Measurements from ENCODE around the gene PPP1R13L.

The PPP1R13L gene

DNA sequence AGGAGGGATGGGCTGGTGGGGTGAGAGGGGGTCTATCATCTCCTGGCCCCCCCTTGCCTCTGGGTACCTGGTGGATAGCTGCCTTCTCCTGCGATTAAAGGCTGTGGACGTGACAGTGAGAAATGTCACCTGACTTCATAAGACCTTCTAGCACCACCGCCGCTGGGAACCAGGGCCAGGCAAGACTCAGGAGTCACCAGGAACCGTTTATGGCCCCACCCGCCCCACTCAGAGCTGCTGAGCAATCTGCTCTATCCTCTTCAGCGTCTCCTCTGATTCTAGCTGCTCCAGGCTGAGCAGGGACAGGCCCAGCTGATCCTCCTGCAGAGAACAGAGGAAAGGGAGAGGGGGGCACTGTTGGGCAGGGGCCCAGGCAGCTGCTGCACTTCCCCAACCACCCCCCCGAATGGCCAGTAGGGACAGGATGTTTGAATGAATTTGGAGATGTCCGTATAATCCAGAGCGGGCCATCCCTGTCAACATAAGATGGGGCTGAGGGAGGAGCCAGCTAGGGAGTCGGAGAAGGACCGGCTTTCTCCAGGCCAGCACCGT lies 53.4 kb downstream of the PPP1R13L start:
- Histone ChIP-seq H3K27me3 (ENCODE audit: insufficient read depth, low read length) (no peaks in the 10 kb centered on the region), H3K4me3 (ENCODE audit: low read length) (no peak overlapping the region), H3K27ac (ENCODE audit: low read depth, low read length) (no peak overlapping the region), H3K4me1 (ENCODE audit: insufficient read depth, low read length) (no peaks in the 10 kb centered on the region), H3K36me3 (ENCODE audit: insufficient read depth, low read length) (peaks cover 71% of the 10 kb centered on the region), H3K9me3 (ENCODE audit: insufficient read depth, low read depth, low read length) (no peaks in the 10 kb centered on the region), H3K9ac (ENCODE audit: low read depth, low read length) (no peak overlapping the region)
- 94% methylated on average over 13 of the region's 13 CpGs for WGBS

DNA sequence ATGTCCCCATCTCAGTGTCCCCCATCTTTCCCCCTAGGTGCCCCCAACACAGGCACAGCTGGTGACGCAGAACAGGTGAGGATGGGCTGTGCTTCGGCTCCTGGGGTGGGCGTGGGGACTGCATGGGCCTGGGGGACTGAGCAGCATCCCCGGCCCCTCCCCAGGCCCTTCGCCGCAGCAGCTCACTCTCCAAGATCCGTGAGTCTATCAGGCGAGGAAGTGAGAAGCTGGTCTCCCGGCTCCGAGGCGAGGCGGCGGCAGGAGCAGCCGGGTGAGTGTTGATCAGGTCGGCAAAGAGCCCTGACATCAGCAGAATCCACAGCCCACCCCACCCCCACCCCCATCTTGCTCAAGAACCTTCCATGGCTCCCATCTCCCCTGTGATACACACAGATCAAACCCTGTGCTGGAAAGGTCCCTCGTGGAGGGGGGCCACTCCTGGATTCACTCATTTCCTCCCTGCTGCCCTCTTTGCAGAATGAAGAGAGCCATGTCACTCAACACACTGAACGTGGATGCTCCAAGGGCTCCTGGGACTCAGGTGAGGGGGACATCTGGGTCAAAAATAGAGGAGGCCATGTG lies 54.3 kb downstream of the PPP1R13L start:
- peaks cover 62% of the 10 kb centered on the region for H3K36me3 ChIP-seq (ENCODE audit: insufficient read depth, low read length)
- no peak overlapping the region for H3K9ac ChIP-seq (ENCODE audit: low read depth, low read length)
- H3K4me3 ChIP-seq (ENCODE audit: low read length): no peak overlapping the region
- H3K4me1 ChIP-seq (ENCODE audit: insufficient read depth, low read length): no peaks in the 10 kb centered on the region
- H3K27ac ChIP-seq (ENCODE audit: low read depth, low read length): no peak overlapping the region
- 93% methylated on average over 17 of the region's 17 CpGs for WGBS
- no peaks in the 10 kb centered on the region for H3K9me3 ChIP-seq (ENCODE audit: insufficient read depth, low read depth, low read length)
- H3K27me3 ChIP-seq (ENCODE audit: insufficient read depth, low read length): no peaks in the 10 kb centered on the region

DNA sequence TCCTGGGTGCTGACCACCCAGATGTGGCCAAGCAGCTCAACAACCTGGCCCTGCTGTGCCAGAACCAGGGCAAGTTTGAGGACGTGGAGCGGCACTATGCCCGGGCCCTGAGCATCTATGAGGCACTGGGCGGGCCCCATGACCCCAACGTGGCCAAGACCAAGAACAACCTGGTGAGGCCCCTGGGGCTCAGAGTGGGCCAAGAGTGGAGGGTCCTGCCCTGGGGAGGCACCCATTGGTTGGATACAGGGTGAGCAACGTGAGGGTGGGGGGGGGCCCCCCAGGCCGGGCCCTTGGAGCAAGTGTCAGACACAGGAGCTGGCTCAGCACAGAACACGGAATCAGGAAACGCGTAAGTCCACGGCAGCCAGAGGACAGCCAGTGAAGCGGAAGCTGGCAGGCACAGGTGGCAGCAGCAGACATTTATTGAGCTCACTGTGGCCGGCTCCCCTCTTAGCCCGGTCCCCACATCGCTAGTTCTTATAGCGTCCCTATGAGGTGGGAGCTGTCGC lies 55.4 kb downstream of the PPP1R13L start:
- Histone ChIP-seq H3K9me3 (ENCODE audit: insufficient read depth, low read depth, low read length) (no peaks in the 10 kb centered on the region), H3K36me3 (ENCODE audit: insufficient read depth, low read length) (peaks cover 51% of the 10 kb centered on the region), H3K9ac (ENCODE audit: low read depth, low read length) (no peak overlapping the region), H3K4me3 (ENCODE audit: low read length) (no peak overlapping the region), H3K27ac (ENCODE audit: low read depth, low read length) (no peak overlapping the region), H3K27me3 (ENCODE audit: insufficient read depth, low read length) (no peaks in the 10 kb centered on the region), H3K4me1 (ENCODE audit: insufficient read depth, low read length) (no peaks in the 10 kb centered on the region)
- 94% methylated on average over 17 of the region's 17 CpGs for WGBS

GRCh38 chr19:45349126-45349415 lies 55.8 kb downstream of the PPP1R13L start:
- peaks cover 47% of the 10 kb centered on the region for H3K36me3 ChIP-seq (ENCODE audit: insufficient read depth, low read length)
- no peak overlapping the region for H3K27ac ChIP-seq (ENCODE audit: low read depth, low read length)
- no peaks in the 10 kb centered on the region for H3K9me3 ChIP-seq (ENCODE audit: insufficient read depth, low read depth, low read length)
- 93% methylated on average over 3 of the region's 3 CpGs for WGBS
- no peak overlapping the region for H3K9ac ChIP-seq (ENCODE audit: low read depth, low read length)
- H3K4me3 ChIP-seq (ENCODE audit: low read length): no peak overlapping the region
- no peaks in the 10 kb centered on the region for H3K27me3 ChIP-seq (ENCODE audit: insufficient read depth, low read length)
- H3K4me1 ChIP-seq (ENCODE audit: insufficient read depth, low read length): no peaks in the 10 kb centered on the region

GRCh38 chr19:45348367-45349125 lies 56.3 kb downstream of the PPP1R13L start:
- 90% methylated on average over 23 of the region's 23 CpGs for WGBS

DNA sequence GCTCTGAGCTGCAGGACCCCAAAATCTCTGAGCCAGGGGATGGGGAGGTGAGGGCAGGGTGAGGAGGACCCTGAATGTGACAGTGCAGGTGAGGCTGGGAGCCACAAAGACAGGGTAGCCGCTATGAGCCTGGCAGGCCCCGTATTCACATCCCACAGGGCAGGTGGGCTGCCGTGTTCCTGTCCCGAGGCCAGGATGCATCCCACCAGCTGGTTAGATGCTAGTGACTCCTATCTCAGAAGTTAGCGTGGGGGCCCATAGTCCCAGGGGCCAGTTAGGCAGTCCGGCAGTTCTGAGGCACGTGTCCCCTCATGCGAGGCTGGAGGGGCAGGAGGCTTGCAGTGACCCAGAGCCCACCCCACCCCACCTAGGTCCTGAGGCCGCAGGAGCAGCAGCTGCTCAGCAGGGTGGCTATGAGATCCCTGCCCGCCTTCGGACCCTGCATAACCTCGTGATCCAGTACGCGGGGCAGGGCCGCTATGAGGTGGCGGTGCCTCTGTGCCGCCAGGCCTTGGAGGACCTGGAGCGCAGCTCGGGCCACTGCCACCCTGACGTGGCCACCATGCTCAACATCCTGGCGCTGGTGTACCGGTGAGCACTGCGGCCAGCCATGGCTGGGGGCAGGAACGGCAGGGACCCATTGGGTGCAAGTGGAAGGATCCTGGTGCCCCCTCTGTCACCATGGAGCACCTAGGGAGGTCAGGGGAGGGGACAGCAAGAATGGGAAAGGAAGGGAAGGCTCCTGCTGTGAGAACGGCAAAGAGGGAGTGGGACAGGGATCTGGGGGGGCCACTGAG lies 57.1 kb downstream of the PPP1R13L start:
- WGBS: 85% methylated on average over 25 of the region's 25 CpGs

More at GRCh38 chr19:45348367-45349125, 56.3 kb downstream of the PPP1R13L start:
- H3K36me3 ChIP-seq (ENCODE audit: insufficient read depth, low read length): peaks cover 42% of the 10 kb centered on the region
- H3K27me3 ChIP-seq (ENCODE audit: insufficient read depth, low read length): no peaks in the 10 kb centered on the region
- H3K4me3 ChIP-seq (ENCODE audit: low read length): no peak overlapping the region
- H3K27ac ChIP-seq (ENCODE audit: low read depth, low read length): no peak overlapping the region
- H3K9me3 ChIP-seq (ENCODE audit: insufficient read depth, low read depth, low read length): no peaks in the 10 kb centered on the region
- H3K4me1 ChIP-seq (ENCODE audit: insufficient read depth, low read length): no peaks in the 10 kb centered on the region
- H3K9ac ChIP-seq (ENCODE audit: low read depth, low read length): no peak overlapping the region

DNA sequence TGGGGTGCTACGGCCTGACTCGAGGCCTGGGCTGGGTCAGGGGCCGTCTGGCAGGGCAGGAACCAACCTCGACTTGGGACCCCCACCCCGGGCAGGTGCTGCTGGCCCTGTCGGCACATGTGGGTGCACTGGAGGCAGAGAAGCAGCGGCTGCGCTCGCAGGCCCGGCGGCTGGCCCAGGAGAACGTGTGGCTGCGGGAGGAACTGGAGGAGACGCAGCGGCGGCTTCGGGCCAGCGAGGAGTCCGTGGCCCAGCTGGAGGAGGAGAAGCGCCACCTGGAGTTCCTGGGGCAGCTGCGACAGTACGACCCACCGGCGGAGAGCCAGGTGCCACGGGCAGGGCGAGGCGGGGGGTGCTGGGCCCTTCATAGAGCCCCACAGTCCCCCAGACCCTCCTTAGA lies 58.4 kb downstream of the PPP1R13L start:
- Histone ChIP-seq H3K9me3 (ENCODE audit: insufficient read depth, low read depth, low read length) (no peaks in the 10 kb centered on the region), H3K27ac (ENCODE audit: low read depth, low read length) (no peak overlapping the region), H3K36me3 (ENCODE audit: insufficient read depth, low read length) (peaks cover 21% of the 10 kb centered on the region), H3K4me3 (ENCODE audit: low read length) (no peak overlapping the region), H3K4me1 (ENCODE audit: insufficient read depth, low read length) (no peaks in the 10 kb centered on the region), H3K9ac (ENCODE audit: low read depth, low read length) (no peak overlapping the region), H3K27me3 (ENCODE audit: insufficient read depth, low read length) (peaks cover 9% of the 10 kb centered on the region)
- WGBS: 60% methylated on average over 27 of the region's 27 CpGs

More for the DNA sequence above, 57.1 kb downstream of the PPP1R13L start:
- H3K4me1 ChIP-seq (ENCODE audit: insufficient read depth, low read length): no peaks in the 10 kb centered on the region
- H3K9me3 ChIP-seq (ENCODE audit: insufficient read depth, low read depth, low read length): no peaks in the 10 kb centered on the region
- no peak overlapping the region for H3K27ac ChIP-seq (ENCODE audit: low read depth, low read length)
- H3K27me3 ChIP-seq (ENCODE audit: insufficient read depth, low read length): no peaks in the 10 kb centered on the region; the same call in 1 of the 2 replicates
- no peak overlapping the region for H3K4me3 ChIP-seq (ENCODE audit: low read length)
- H3K9ac ChIP-seq (ENCODE audit: low read depth, low read length): no peak overlapping the region
- H3K36me3 ChIP-seq (ENCODE audit: insufficient read depth, low read length): peaks cover 34% of the 10 kb centered on the region

- Histone ChIP-seq H3K9me3 (ENCODE audit: insufficient read depth, low read depth, low read length) (no peaks in the 10 kb centered on the region), H3K4me1 (ENCODE audit: insufficient read depth, low read length) (no peaks in the 10 kb centered on the region), H3K27me3 (ENCODE audit: insufficient read depth, low read length) (peaks cover 17% of the 10 kb centered on the region), H3K4me3 (ENCODE audit: low read length) (no peak overlapping the region), H3K27ac (ENCODE audit: low read depth, low read length) (no peak overlapping the region), H3K36me3 (ENCODE audit: insufficient read depth, low read length) (peaks cover 11% of the 10 kb centered on the region), H3K9ac (ENCODE audit: low read depth, low read length) (no peak overlapping the region)
- 89% methylated on average over 15 of the region's 15 CpGs for WGBS
Measured at GRCh38 chr19:45345506-45345860, 59.4 kb downstream of the PPP1R13L start.

DNA sequence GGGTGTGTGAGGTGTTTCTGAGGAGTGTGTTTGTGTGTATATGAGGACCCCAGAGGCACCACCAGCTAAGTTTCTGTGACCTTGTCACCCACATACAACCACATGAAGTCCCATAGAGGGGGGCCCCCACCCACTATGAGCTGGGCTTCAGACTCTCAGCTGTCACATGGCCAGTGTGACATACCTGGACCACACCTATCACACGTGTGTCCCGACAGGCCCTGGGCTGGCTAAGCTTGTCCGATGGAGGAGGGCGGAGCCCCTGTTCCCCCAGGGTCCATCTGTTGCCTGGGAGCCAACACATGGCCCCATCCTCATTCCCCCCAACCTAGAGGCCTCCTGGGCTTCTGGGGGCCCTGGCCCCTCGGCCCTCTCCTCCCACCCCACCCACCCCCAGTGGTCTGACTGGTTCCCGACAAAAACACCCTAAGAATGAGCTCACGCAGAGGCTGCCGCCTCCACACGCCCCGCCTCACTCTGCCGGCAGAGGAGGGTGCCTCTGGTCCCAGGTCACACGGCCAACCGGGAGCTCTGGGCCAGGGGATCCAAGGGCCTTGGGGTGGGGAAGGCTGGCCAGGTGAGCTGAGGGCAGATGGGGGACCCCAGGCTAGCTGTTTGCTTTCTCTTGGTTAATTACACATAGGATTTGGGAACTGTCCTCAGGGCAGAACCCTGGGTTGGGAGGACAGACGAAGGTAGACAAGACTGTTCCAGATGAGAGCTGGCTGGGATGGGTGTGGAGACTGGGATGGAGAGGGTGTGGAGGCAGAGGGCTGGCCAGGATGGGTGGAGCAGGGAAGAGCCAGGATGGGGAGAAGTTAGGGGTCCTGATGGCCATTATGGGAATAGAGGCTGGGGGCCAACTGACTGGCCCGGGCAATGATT lies 60.0 kb downstream of the PPP1R13L start:
- Histone ChIP-seq H3K27ac (ENCODE audit: low read depth, low read length) (no peak overlapping the region), H3K4me1 (ENCODE audit: insufficient read depth, low read length) (no peaks in the 10 kb centered on the region), H3K4me3 (ENCODE audit: low read length) (no peak overlapping the region), H3K36me3 (ENCODE audit: insufficient read depth, low read length) (peaks cover 5% of the 10 kb centered on the region; the same call in 1 of the 2 replicates), H3K9ac (ENCODE audit: low read depth, low read length) (no peak overlapping the region; the same call in 1 of the 2 replicates), H3K9me3 (ENCODE audit: insufficient read depth, low read depth, low read length) (no peaks in the 10 kb centered on the region), H3K27me3 (ENCODE audit: insufficient read depth, low read length) (peaks cover 22% of the 10 kb centered on the region)
- 79% methylated on average over 15 of the region's 15 CpGs for WGBS

DNA sequence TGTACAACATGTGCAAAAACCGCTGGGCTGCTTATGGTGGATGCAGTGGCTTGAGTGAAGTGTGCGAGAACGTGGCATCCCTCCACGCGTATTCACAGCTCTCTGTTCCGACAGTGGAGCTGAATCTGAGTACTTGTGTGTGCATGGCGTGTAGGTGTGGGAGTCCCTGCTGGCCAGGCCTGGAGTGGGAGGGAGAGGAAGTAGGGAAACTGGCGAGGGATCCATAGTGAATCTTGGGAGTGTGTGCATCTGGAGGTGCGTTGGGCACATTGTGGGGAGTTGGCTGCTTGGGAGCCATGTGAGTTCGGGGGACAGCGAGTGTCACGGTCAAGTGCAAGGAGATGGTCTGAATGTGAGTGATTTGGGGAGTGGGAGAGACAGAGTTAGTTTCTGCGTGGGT lies 62.0 kb downstream of the PPP1R13L start:
- Histone ChIP-seq H3K9ac (ENCODE audit: low read depth, low read length) (no peak overlapping the region), H3K27ac (ENCODE audit: low read depth, low read length) (no peak overlapping the region), H3K9me3 (ENCODE audit: insufficient read depth, low read depth, low read length) (no peaks in the 10 kb centered on the region), H3K4me1 (ENCODE audit: insufficient read depth, low read length) (no peaks in the 10 kb centered on the region), H3K36me3 (ENCODE audit: insufficient read depth, low read length) (no peaks in the 10 kb centered on the region), H3K27me3 (ENCODE audit: insufficient read depth, low read length) (peaks cover 25% of the 10 kb centered on the region), H3K4me3 (ENCODE audit: low read length) (no peak overlapping the region)
- 87% methylated on average over 12 of the region's 13 CpGs for WGBS
